Left lung (tissue), 14 donors: ENCODE data around the gene CRLF2. TPM values are rescaled to one million over a fixed set of nuclear protein-coding genes. Genes with fewer than 3 reads are reported as not detected.
"Not testable (repeated sequence)": the region's sequence is repeated elsewhere in the genome, so short reads cannot be mapped to it uniquely, and the experiment has no call there.

Experiments
- ATAC-seq: fragments of 200-7000 bp; cut with Tn5 transposase; one replicate; pipeline ENCODE4 v1.9.1; 2020; ENCODE audit warnings: moderate library complexity
- DNase-seq, 4 donors: peaks; one replicate each; pipeline ENCODE4 v3.0.0-alpha.2; 2013 to 2020
- H3K27ac ChIP-seq, 2 donors: fragments of 200-600 bp; sonication (generic) in 1 of 2; one replicate each; pipeline versions ENCODE4 v1.5.0 to v1.8.0; 2020 to 2021
- H3K27me3 ChIP-seq, 2 donors: fragments of 200-600 bp; sonication (generic) in 1 of 2; one replicate each; pipeline versions ENCODE4 v1.5.0 to v1.8.0; 2020 to 2021
- H3K36me3 ChIP-seq, 2 donors: fragments of 200-600 bp; sonication (generic) in 1 of 2; one replicate each; pipeline versions ENCODE4 v1.5.0 to v1.8.0; 2020 to 2021
- H3K4me1 ChIP-seq, 2 donors: fragments of 200-600 bp; one replicate each; pipeline ENCODE4 v1.8.0; 2021
- H3K4me3 ChIP-seq, 2 donors: fragments of 200-600 bp; sonication (generic) in 1 of 2; one replicate each; pipeline versions ENCODE4 v1.5.0 to v1.8.0; 2020 to 2021; ENCODE audit warnings: mild to moderate bottlenecking in 1 of 2
- H3K9me3 ChIP-seq, 2 donors: fragments of 200-600 bp; sonication (generic) in 1 of 2; one replicate each; pipeline versions ENCODE4 v1.5.0 to v1.8.0; 2020 to 2021
- CTCF ChIP-seq, 2 donors: fragments of 200-600 bp; sonication (generic) in 1 of 2; IDR thresholded peaks; one replicate each; pipeline versions ENCODE4 v1.5.0 to v1.8.0; 2021; ENCODE audit warnings: antibody characterized with exemption in 2 of 2
- intact Hi-C, 2 donors: fragments of 100-400 bp; cut with DNase I; formaldehyde crosslinking; loops; one replicate each; pipeline versions ENCODE4 v1.11.2 to v1.14.2; 2022
- long read RNA-seq, 12 donors: library from polyadenylated mRNA in 2 of 12; unstranded in 2 of 12; transcript quantifications; one replicate each; pipeline ENCODE4 v2.0.0 and lab custom pipeline, GENCODE V29; 2019 to 2026
- polyA plus RNA-seq, 6 donors: library from polyadenylated mRNA; unstranded; fragments of 120-200 nt; gene quantifications; one replicate each; pipeline ENCODE4 v1.2.1, GENCODE V29; 2013; ENCODE audit not compliant: insufficient read length in 6 of 6
- total RNA-seq, 2 donors: library from RNA; stranded (reverse); fragmentation: NEBNext Ultra II Directional; extraction: Animal tissue kit (Norgen Biotek cat#: 25700); gene quantifications; one replicate each; pipeline ENCODE4 v1.2.1, GENCODE V29; 2021
- donor health status: DM: no; HTN: yes; CAD: no.
- donor health status: DM: no; HTN: no; CAD: no.

Gene CRLF2
- total RNA-seq: under 1 TPM; 0.17 to 0.58 TPM
- under 1 TPM in 3 of 6 donors, not detected in 3; 0.08 to 0.11 (median 0.09) TPM for polyA plus RNA-seq
- long read RNA-seq, donor 1: 0 reads
- long read RNA-seq, donor 2: 0 reads
- long read RNA-seq, donor 3, partial matches to known transcripts: 11 of 17 reads
- long read RNA-seq, donor 3, other reads (novel, unspliced or antisense): 6 of 17 reads
- long read RNA-seq, donor 4: 0 reads
- long read RNA-seq, donor 5: 0 reads
- long read RNA-seq, donor 6: 0 reads
- long read RNA-seq, donor 7: 0 reads
- long read RNA-seq, donor 8, partial matches to known transcripts: 19 of 27 reads
- long read RNA-seq, donor 8, other reads (novel, unspliced or antisense): 8 of 27 reads
- long read RNA-seq, donor 9: 0 reads
- long read RNA-seq, donor 10: 0 reads
- long read RNA-seq, donor 11, partial matches to known transcripts: 5 of 5 reads
- long read RNA-seq, donor 11, other reads (novel, unspliced or antisense): 0 of 5 reads
- long read RNA-seq, donor 12, partial matches to known transcripts: 8 of 15 reads
- long read RNA-seq, donor 12, other reads (novel, unspliced or antisense): 7 of 15 reads

- Histone ChIP-seq H3K27ac (no peak within 1 kb of the TSS), H3K4me1 (no peaks in the 10 kb centered on the region), H3K36me3 (no peaks in the 10 kb centered on the region), H3K4me3 (no peak within 1 kb of the TSS), H3K27me3 (peaks cover 0 to 34% of the 10 kb centered on the region in 2 donors), H3K9me3 (no peaks in the 10 kb centered on the region)
- no peak for DNase-seq
- intact Hi-C loops: no loop called here
- ATAC-seq: no peak
- no peak for TF ChIP-seq CTCF (IDR thresholded peaks at IDR 0.05)
Measured at GRCh38 chrX:1212532-1212931, at the start of gene CRLF2. CRLF2 (minus strand) TSS chrX:1212649; CDS start chrX:1212634, 15 bp downstream.

- H3K4me1 ChIP-seq, H3K4me3 ChIP-seq, H3K27ac ChIP-seq, H3K27me3 ChIP-seq, ATAC-seq, intact Hi-C loops, H3K9me3 ChIP-seq, H3K36me3 ChIP-seq: not testable (repeated sequence)
- DNase-seq: peak in 1 of 4 donors; percentile 51
Measured at GRCh38 chrX:1261771-1262170, 49.3 kb upstream of the CRLF2 start.

GRCh38 chrX:1261285-1261684 lies 48.8 kb upstream of the CRLF2 start:
- Histone ChIP-seq H3K36me3 (no peaks in the 10 kb centered on the region), H3K9me3 (peaks cover 0 to 3% of the 10 kb centered on the region in 2 donors), H3K4me3 (no peak overlapping the region), H3K27ac (no peak overlapping the region), H3K4me1 (no peaks in the 10 kb centered on the region), H3K27me3 (no peaks in the 10 kb centered on the region)
- peak in 1 of 4 donors; percentile 11 for DNase-seq
- no peak for TF ChIP-seq CTCF (IDR thresholded peaks at IDR 0.05)
- intact Hi-C loops: no loop called here
- ATAC-seq: no peak

GRCh38 chrX:1252861-1253260 lies 40.4 kb upstream of the CRLF2 start:
- TF ChIP-seq CTCF (IDR thresholded peaks at IDR 0.05): no peak
- Histone ChIP-seq H3K4me1 (peaks cover 4 to 20% of the 10 kb centered on the region in 2 donors), H3K27me3 (peaks cover 0 to 20% of the 10 kb centered on the region in 2 donors), H3K36me3 (no peaks in the 10 kb centered on the region), H3K9me3 (no peaks in the 10 kb centered on the region), H3K4me3 (no peak overlapping the region), H3K27ac (no peak overlapping the region)
- no peak for ATAC-seq
- intact Hi-C loops: no loop called here
- no peak for DNase-seq

- H3K9me3 ChIP-seq: no peaks in the 10 kb centered on the region
- TF ChIP-seq CTCF (IDR thresholded peaks at IDR 0.05): no peak
- peak; percentile 14 to 86 (median 53) for DNase-seq
- intact Hi-C loops: no loop called here
- no peaks in the 10 kb centered on the region for H3K36me3 ChIP-seq
- H3K4me3 ChIP-seq: peak overlapping the region in 1 of 2 donors; percentile 26
- peak overlapping the region; percentile 62 to 94 for H3K27ac ChIP-seq
- peaks cover 0 to 26% of the 10 kb centered on the region in 2 donors for H3K27me3 ChIP-seq
- H3K4me1 ChIP-seq: peaks cover 4 to 35% of the 10 kb centered on the region in 2 donors
- peak; percentile 77 for ATAC-seq
Measured at GRCh38 chrX:1249101-1249887, 36.8 kb upstream of the CRLF2 start.
